Left lung (tissue), 10 donors: ENCODE measurements around the gene HDGF. TPM values are rescaled to one million over a fixed set of nuclear protein-coding genes. Genes with fewer than 3 reads are reported as not detected.

Experiments
- ATAC-seq: fragments of 200-7000 bp; cut with Tn5 transposase; one replicate; pipeline ENCODE4 v1.9.1; 2020; ENCODE audit warnings: moderate library complexity
- DNase-seq, 4 donors: peaks; one replicate each; pipeline ENCODE4 v3.0.0-alpha.2; 2013 to 2020
- H3K27ac ChIP-seq, 2 donors: fragments of 200-600 bp; sonication (generic) in 1 of 2; one replicate each; pipeline versions ENCODE4 v1.5.0 to v1.8.0; 2020 to 2021
- H3K27me3 ChIP-seq, 2 donors: fragments of 200-600 bp; sonication (generic) in 1 of 2; one replicate each; pipeline versions ENCODE4 v1.5.0 to v1.8.0; 2020 to 2021
- H3K36me3 ChIP-seq, 2 donors: fragments of 200-600 bp; sonication (generic) in 1 of 2; one replicate each; pipeline versions ENCODE4 v1.5.0 to v1.8.0; 2020 to 2021
- H3K4me1 ChIP-seq, 2 donors: fragments of 200-600 bp; one replicate each; pipeline ENCODE4 v1.8.0; 2021
- H3K4me3 ChIP-seq, 2 donors: fragments of 200-600 bp; sonication (generic) in 1 of 2; one replicate each; pipeline versions ENCODE4 v1.5.0 to v1.8.0; 2020 to 2021; ENCODE audit warnings: mild to moderate bottlenecking in 1 of 2
- H3K9me3 ChIP-seq, 2 donors: fragments of 200-600 bp; sonication (generic) in 1 of 2; one replicate each; pipeline versions ENCODE4 v1.5.0 to v1.8.0; 2020 to 2021
- intact Hi-C, 2 donors: fragments of 100-400 bp; cut with DNase I; formaldehyde crosslinking; loops; one replicate each; pipeline versions ENCODE4 v1.11.2 to v1.14.2; 2022
- polyA plus RNA-seq, 6 donors: library from polyadenylated mRNA; unstranded; fragments of 120-200 nt; gene quantifications; one replicate each; pipeline ENCODE4 v1.2.1, GENCODE V29; 2013; ENCODE audit not compliant: insufficient read length in 6 of 6
- total RNA-seq, 2 donors: library from RNA; stranded (reverse); fragmentation: NEBNext Ultra II Directional; extraction: Animal tissue kit (Norgen Biotek cat#: 25700); gene quantifications; one replicate each; pipeline ENCODE4 v1.2.1, GENCODE V29; 2021
- TF ChIP-seq, protein P1 (sequence below), 2 donors: fragments of 200-600 bp; sonication (generic) in 1 of 2; IDR thresholded peaks; one replicate each; pipeline versions ENCODE4 v1.5.0 to v1.8.0; 2021; ENCODE audit warnings: antibody characterized with exemption in 2 of 2
- donor health status: DM: no; HTN: yes; CAD: no.
- donor health status: DM: no; HTN: no; CAD: no.

The HDGF gene
- total and polyA plus RNA-seq, 8 donors: 139 to 260 (median 229) TPM

GRCh38 chr1:156746728-156747631 is 4.5 kb downstream of the HDGF start:
- H3K27me3 ChIP-seq: no peaks in the 10 kb centered on the region
- TF ChIP-seq, protein P1, sequence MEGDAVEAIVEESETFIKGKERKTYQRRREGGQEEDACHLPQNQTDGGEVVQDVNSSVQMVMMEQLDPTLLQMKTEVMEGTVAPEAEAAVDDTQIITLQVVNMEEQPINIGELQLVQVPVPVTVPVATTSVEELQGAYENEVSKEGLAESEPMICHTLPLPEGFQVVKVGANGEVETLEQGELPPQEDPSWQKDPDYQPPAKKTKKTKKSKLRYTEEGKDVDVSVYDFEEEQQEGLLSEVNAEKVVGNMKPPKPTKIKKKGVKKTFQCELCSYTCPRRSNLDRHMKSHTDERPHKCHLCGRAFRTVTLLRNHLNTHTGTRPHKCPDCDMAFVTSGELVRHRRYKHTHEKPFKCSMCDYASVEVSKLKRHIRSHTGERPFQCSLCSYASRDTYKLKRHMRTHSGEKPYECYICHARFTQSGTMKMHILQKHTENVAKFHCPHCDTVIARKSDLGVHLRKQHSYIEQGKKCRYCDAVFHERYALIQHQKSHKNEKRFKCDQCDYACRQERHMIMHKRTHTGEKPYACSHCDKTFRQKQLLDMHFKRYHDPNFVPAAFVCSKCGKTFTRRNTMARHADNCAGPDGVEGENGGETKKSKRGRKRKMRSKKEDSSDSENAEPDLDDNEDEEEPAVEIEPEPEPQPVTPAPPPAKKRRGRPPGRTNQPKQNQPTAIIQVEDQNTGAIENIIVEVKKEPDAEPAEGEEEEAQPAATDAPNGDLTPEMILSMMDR (IDR thresholded peaks at IDR 0.05): no peak
- H3K36me3 ChIP-seq: peaks cover 0 to 35% of the 10 kb centered on the region in 2 donors
- H3K4me3 ChIP-seq: peak overlapping the region; percentile 45 to 97
- H3K9me3 ChIP-seq: no peaks in the 10 kb centered on the region
- DNase-seq (peak; percentile 89 to 95 (median 92)), ATAC-seq (peak; percentile 65)
- intact Hi-C loops: no loop called here
- H3K4me1 ChIP-seq: peaks cover 38 to 76% of the 10 kb centered on the region in 2 donors
- H3K27ac ChIP-seq: peak overlapping the region; percentile 98

DNA sequence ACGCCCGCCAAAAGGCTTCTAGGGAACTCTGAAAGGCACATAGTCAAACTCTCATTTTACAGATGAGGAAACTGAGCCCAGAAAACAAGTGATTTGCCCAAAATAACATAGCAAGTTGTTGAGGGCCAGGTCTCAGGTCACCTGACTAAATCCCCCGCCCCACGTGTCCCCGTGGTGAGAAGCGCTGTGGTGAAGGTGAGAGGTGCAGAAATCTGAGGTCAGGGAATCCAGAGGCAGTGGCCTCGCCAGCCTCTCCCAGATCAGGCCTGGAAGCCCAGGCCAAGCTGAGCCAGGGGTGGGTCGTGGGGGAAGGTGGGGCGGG is 5.1 kb downstream of the HDGF start:
- ATAC-seq (no peak), DNase-seq (no peak)
- H3K4me1 ChIP-seq: peaks cover 38 to 82% of the 10 kb centered on the region in 2 donors
- H3K27ac ChIP-seq: peak overlapping the region; percentile 98
- TF ChIP-seq, protein P1 (IDR thresholded peaks at IDR 0.05): no peak
- H3K4me3 ChIP-seq: peak overlapping the region; percentile 45 to 97
- H3K27me3 ChIP-seq: no peaks in the 10 kb centered on the region
- intact Hi-C loops: no loop called here
- no peaks in the 10 kb centered on the region for H3K9me3 ChIP-seq
- peaks cover 0 to 35% of the 10 kb centered on the region in 2 donors for H3K36me3 ChIP-seq

DNA sequence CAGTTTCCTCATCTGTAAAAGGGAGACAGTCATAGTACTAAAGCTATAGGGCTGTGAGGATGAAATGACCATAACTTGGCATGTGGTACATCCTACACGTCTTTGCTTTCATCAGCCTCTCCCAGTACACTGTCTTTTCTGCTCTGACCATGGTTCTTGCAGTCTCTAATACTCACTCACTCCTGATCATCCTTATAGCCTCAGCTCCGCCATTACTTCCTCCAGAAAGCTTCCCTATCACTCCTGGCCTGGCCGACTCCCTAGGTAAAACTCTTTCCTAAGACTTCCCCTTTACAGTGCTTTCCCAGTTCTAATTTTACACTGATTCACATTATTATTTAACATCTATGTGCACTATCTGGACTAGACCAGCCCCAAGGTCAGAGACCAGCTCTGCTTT is 5.6 kb downstream of the HDGF start:
- TF ChIP-seq, protein P1 (IDR thresholded peaks at IDR 0.05): no peak

GRCh38 chr1:156744786-156745419 is 6.6 kb downstream of the HDGF start:
- peaks cover 0 to 35% of the 10 kb centered on the region in 2 donors for H3K36me3 ChIP-seq
- H3K27me3 ChIP-seq: no peaks in the 10 kb centered on the region
- no peaks in the 10 kb centered on the region for H3K9me3 ChIP-seq
- peaks cover 42 to 86% of the 10 kb centered on the region in 2 donors for H3K4me1 ChIP-seq
- no peak overlapping the region for H3K4me3 ChIP-seq
- H3K27ac ChIP-seq: peak overlapping the region in 1 of 2 donors; percentile 98
- ATAC-seq: no peak
- TF ChIP-seq, protein P1 (IDR thresholded peaks at IDR 0.05): no peak
- intact Hi-C loops: no loop called here
- no peak for DNase-seq

More for the DNA sequence above, 5.6 kb downstream of the HDGF start:
- peak overlapping the region; percentile 45 to 97 for H3K4me3 ChIP-seq
- DNase-seq: no peak
- ATAC-seq: no peak
- H3K27ac ChIP-seq: peak overlapping the region; percentile 98
- intact Hi-C loops: no loop called here
- no peaks in the 10 kb centered on the region for H3K27me3 ChIP-seq
- H3K36me3 ChIP-seq: peaks cover 0 to 35% of the 10 kb centered on the region in 2 donors
- H3K9me3 ChIP-seq: no peaks in the 10 kb centered on the region
- H3K4me1 ChIP-seq: peaks cover 38 to 83% of the 10 kb centered on the region in 2 donors

DNA sequence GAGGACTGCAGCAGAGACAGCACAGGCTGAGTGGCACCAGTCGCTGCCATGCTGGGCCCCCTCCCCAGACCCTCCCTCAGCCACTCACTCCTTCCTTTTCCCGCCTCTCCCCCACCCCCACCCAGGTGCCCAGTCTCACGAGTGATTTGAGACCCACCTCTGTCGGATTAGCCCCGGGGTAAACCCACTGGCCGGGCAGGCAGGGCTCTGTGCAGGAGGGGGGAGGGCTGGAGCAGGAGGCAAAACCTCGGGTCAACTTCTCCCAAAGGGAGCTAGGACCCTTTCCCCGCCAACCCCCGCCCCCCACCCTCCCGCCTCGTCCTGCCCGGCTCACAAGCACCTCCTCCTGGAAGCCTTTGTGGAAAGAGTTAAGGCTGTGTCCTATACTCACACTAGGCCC is 7.1 kb downstream of the HDGF start:
- Histone ChIP-seq H3K9me3 (no peaks in the 10 kb centered on the region), H3K36me3 (peaks cover 0 to 35% of the 10 kb centered on the region in 2 donors), H3K27ac (peak overlapping the region in 1 of 2 donors; percentile 89), H3K27me3 (no peaks in the 10 kb centered on the region), H3K4me3 (no peak overlapping the region), H3K4me1 (peaks cover 37 to 86% of the 10 kb centered on the region in 2 donors)
- intact Hi-C loops: no loop called here
- TF ChIP-seq, protein P1 (IDR thresholded peaks at IDR 0.05): no peak
- ATAC-seq: no peak
- no peak for DNase-seq
